H9 (cell line): ENCODE results near the gene TENT5C. TPM values are rescaled to one million over a fixed set of nuclear protein-coding genes. Genes with fewer than 3 reads are reported as not detected.

ENCODE experiments used
- DNase-seq: peaks from one replicate; pipeline ENCODE4 v3.0.0-alpha.2; 2017
- H2AFZ ChIP-seq: one replicate; pipeline ENCODE4 v1.6.1; 2013; ENCODE audit warnings: mild to moderate bottlenecking, low read length, control low read depth, moderate library complexity
- H2AK5ac ChIP-seq: 2 replicates; pipeline ENCODE4 v1.6.1; 2013; ENCODE audit warnings: low read length, control low read depth, mixed read lengths; ENCODE audit not compliant: insufficient read length
- H2BK120ac ChIP-seq: one replicate; pipeline ENCODE4 v1.6.1; 2013; ENCODE audit warnings: low read depth, mild to moderate bottlenecking, low read length, control low read depth, inconsistent platforms; ENCODE audit not compliant: poor library complexity, severe bottlenecking
- H2BK12ac ChIP-seq: 2 replicates; pipeline ENCODE4 v1.6.1; 2013; ENCODE audit warnings: low read length, control low read depth, mixed read lengths, low read depth; ENCODE audit not compliant: insufficient read length
- H2BK15ac ChIP-seq: 2 replicates; pipeline ENCODE4 v1.6.1; 2013; ENCODE audit warnings: low read depth, low read length, control low read depth
- H2BK20ac ChIP-seq: one replicate; pipeline ENCODE4 v1.6.1; 2013; ENCODE audit warnings: low read depth, mild to moderate bottlenecking, low read length, control low read depth, inconsistent platforms; ENCODE audit not compliant: poor library complexity, severe bottlenecking
- H2BK5ac ChIP-seq: 2 replicates; pipeline ENCODE4 v1.6.1; 2013; ENCODE audit warnings: low read length, control low read depth, mixed read lengths; ENCODE audit not compliant: insufficient read length
- H3K14ac ChIP-seq: 2 replicates; pipeline ENCODE4 v1.6.1; 2013; ENCODE audit warnings: low read length, control low read depth; ENCODE audit not compliant: insufficient read depth
- H3K18ac ChIP-seq: 2 replicates; pipeline ENCODE4 v1.6.1; 2013; ENCODE audit warnings: low read depth, mild to moderate bottlenecking, mixed read lengths, low read length, control low read depth; ENCODE audit not compliant: insufficient read length
- H3K23ac ChIP-seq: 2 replicates; pipeline ENCODE4 v1.6.1; 2013; ENCODE audit warnings: low read length, control low read depth, mixed read lengths, low read depth; ENCODE audit not compliant: insufficient read length
- H3K23me2 ChIP-seq: 2 replicates; pipeline ENCODE4 v1.6.1; 2013; ENCODE audit warnings: low read depth, mild to moderate bottlenecking, mixed read lengths, low read length, control low read depth; ENCODE audit not compliant: insufficient read length, poor library complexity, severe bottlenecking
- H3K27ac ChIP-seq: 2 replicates; pipeline ENCODE4 v1.5.1; 2013; ENCODE audit warnings: low read length, control low read depth, mixed read lengths, low read depth; ENCODE audit not compliant: insufficient read length
- H3K27me3 ChIP-seq: 2 replicates; pipeline ENCODE4 v1.6.1; 2013; ENCODE audit warnings: low read length, control low read depth, inconsistent platforms; ENCODE audit not compliant: insufficient read depth
- H3K4ac ChIP-seq: 2 replicates; pipeline ENCODE4 v1.6.1; 2013; ENCODE audit warnings: low read depth, mild to moderate bottlenecking, control low read depth, inconsistent platforms, low read length, moderate library complexity
- H3K4me1 ChIP-seq: 2 replicates; pipeline ENCODE4 v1.6.1; 2013; ENCODE audit warnings: low read length, control low read depth, inconsistent platforms; ENCODE audit not compliant: insufficient read depth
- H3K4me2 ChIP-seq: 2 replicates; pipeline ENCODE4 v1.6.1; 2013; ENCODE audit warnings: low read length, control low read depth, mixed read lengths; ENCODE audit not compliant: insufficient read length, insufficient read depth
- H3K56ac ChIP-seq: 2 replicates; pipeline ENCODE4 v1.6.1; 2013; ENCODE audit warnings: low read depth, mild to moderate bottlenecking, mixed read lengths, low read length, control low read depth; ENCODE audit not compliant: insufficient read length
- H3K79me1 ChIP-seq: 2 replicates; pipeline ENCODE4 v1.6.1; 2013; ENCODE audit warnings: low read depth, mild to moderate bottlenecking, moderate library complexity, low read length, control low read depth, inconsistent platforms; ENCODE audit not compliant: insufficient read depth, poor library complexity, severe bottlenecking
- H3K79me2 ChIP-seq: 2 replicates; pipeline ENCODE4 v1.6.1; 2013; ENCODE audit warnings: low read length, control low read depth, inconsistent platforms; ENCODE audit not compliant: insufficient read depth
- H3K9ac ChIP-seq: 2 replicates; pipeline ENCODE4 v1.6.1; 2013; ENCODE audit warnings: low read length, control low read depth, mixed read lengths; ENCODE audit not compliant: insufficient read length; ENCODE audit errors: extremely low read depth
- H3K9me3 ChIP-seq: one replicate; pipeline ENCODE4 v1.6.1; 2013; ENCODE audit warnings: low read depth, low read length, inconsistent platforms; ENCODE audit not compliant: control insufficient read depth
- H3T11ph ChIP-seq: one replicate; pipeline ENCODE4 v1.6.1; 2013; ENCODE audit warnings: mild to moderate bottlenecking, low read length, control low read depth, inconsistent platforms
- H4K20me1 ChIP-seq: one replicate; pipeline ENCODE4 v1.6.1; 2013; ENCODE audit not compliant: control insufficient read depth, insufficient read length, insufficient read depth
- H4K5ac ChIP-seq: 2 replicates; pipeline ENCODE4 v1.6.1; 2013; ENCODE audit warnings: low read depth, mild to moderate bottlenecking, mixed read lengths, low read length, control low read depth; ENCODE audit not compliant: insufficient read length
- H4K8ac ChIP-seq: replicated peaks from 2 replicates; pipeline ENCODE4 v1.6.1; 2013; ENCODE audit warnings: low read length, control low read depth, mixed read lengths, low read depth; ENCODE audit not compliant: insufficient read length
- H4K91ac ChIP-seq: 2 replicates; pipeline ENCODE4 v1.6.1; 2013; ENCODE audit warnings: low read depth, mild to moderate bottlenecking, moderate library complexity, mixed read lengths, low read length, control low read depth; ENCODE audit not compliant: insufficient read length
- H3K27ac Mint-ChIP-seq, 3 experiments: 2 replicates in 2 of 3; 3 replicates in 1 of 3; pipeline ENCODE4 v1.8.0; 2020 to 2021; ENCODE audit warnings: mixed read lengths in 3 of 3, mild to moderate bottlenecking in 1 of 3, moderate library complexity in 1 of 3
- H3K27me3 Mint-ChIP-seq: 2 replicates; pipeline ENCODE4 v1.8.0; 2021; ENCODE audit warnings: low read depth, mild to moderate bottlenecking, moderate library complexity, mixed read lengths
- H3K36me3 Mint-ChIP-seq, 3 experiments: 2 replicates in 2 of 3; 3 replicates in 1 of 3; pipeline ENCODE4 v1.8.0; 2020 to 2021; ENCODE audit warnings: low read depth in 3 of 3, mixed read lengths in 3 of 3; ENCODE audit not compliant: insufficient read depth in 1 of 3
- H3K4me1 Mint-ChIP-seq, 2 experiments: 2 replicates each; pipeline ENCODE4 v1.8.0; 2020; ENCODE audit warnings: mixed read lengths in 2 of 2
- H3K4me3 Mint-ChIP-seq, 2 experiments: 2 replicates in 1 of 2; 3 replicates in 1 of 2; pipeline ENCODE4 v1.8.0; 2020 to 2021; ENCODE audit warnings: mild to moderate bottlenecking in 2 of 2, mixed read lengths in 2 of 2, moderate library complexity in 1 of 2
- H3K9me3 Mint-ChIP-seq, 2 experiments: 2 replicates in 1 of 2; 3 replicates in 1 of 2; pipeline ENCODE4 v1.8.0; 2020; ENCODE audit warnings: mild to moderate bottlenecking in 2 of 2, mixed read lengths in 2 of 2, moderate library complexity in 1 of 2
- CTCF ChIP-seq: fragments of 200-600 bp; sonication (generic); conservative IDR thresholded peaks from 3 replicates; pipeline ENCODE4 v1.8.0; 2021; ENCODE audit warnings: antibody characterized with exemption, mild to moderate bottlenecking
- WGBS: extraction: QIAGEN DNeasy Blood & Tissue Kit; methylation state at CpG from one replicate; pipeline ENCODE4 v1.1.7; 2013; ENCODE audit warnings: missing lambda C conversion rate, low lambda C conversion rate, mixed read lengths; ENCODE audit not compliant: insufficient read length; ENCODE audit errors: extremely low coverage; 5-methylcytosine and 5-hydroxymethylcytosine counted together
- total RNA-seq: library from RNA; stranded (reverse); gene quantifications from 2 replicates; pipeline ENCODE4 v1.2.1, GENCODE V29; 2021

Gene TENT5C
- total RNA-seq, 1 experiment from 2014 or later, result 0.37 TPM

DNA sequence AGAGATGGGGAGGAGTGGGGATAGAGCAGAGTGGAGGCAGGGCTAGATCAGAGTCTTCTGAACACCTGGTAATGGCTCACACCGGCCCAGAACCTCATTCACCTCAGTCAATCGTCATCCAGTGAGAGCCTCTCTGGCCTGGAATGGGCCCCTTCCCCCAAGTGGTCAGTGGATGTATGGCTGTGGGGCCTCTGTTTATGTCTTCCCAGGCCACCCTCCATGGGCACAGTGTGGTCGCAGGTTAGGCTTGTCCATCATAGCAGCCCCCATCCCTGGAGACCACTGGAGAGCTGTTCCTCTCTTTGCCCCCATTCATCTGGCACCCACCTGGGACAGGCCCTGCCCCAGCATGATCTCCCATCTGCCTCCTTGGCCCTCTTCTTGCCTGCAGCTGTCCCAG is 29.6 kb upstream of the TENT5C start:
- Histone ChIP-seq H3K9ac (no peak overlapping the region), H2BK5ac (no peak overlapping the region), H2AFZ (no peak overlapping the region), H2BK12ac (no peak overlapping the region), H3K27me3 (no peaks in the 10 kb centered on the region), H3K4me2 (no peak overlapping the region), H3K23ac (no peak overlapping the region), H4K20me1 (no peaks in the 10 kb centered on the region), H3K27ac (no peak overlapping the region), H2BK20ac (no peak overlapping the region), H3K79me2 (no peaks in the 10 kb centered on the region), H3K4me1 (no peaks in the 10 kb centered on the region; the same call in 1 of the 2 replicates), H2BK120ac (no peak overlapping the region), H4K8ac (no peak overlapping the region), H3K9me3 (no peaks in the 10 kb centered on the region), H3K4ac (no peak overlapping the region), H3T11ph (no peak overlapping the region), H3K14ac (no peak overlapping the region; the same call in 1 of the 2 replicates), H2BK15ac (no peak overlapping the region), H3K56ac (no peak overlapping the region), H3K18ac (no peak overlapping the region), H3K23me2 (no peaks in the 10 kb centered on the region), H3K79me1 (no peaks in the 10 kb centered on the region), H4K5ac (no peak overlapping the region), H4K91ac (no peak overlapping the region), H2AK5ac (no peak overlapping the region)
- Mint-ChIP-seq H3K27me3 (no peaks in the 10 kb centered on the region; the same call in 1 of the 2 replicates), H3K4me1 (peaks cover 9 to 13% of the 10 kb centered on the region in 2 experiments), H3K9me3 (no peaks in the 10 kb centered on the region), H3K36me3 (no peaks in the 10 kb centered on the region; a peak in 1 of 7 replicates), H3K4me3 (no peak overlapping the region), H3K27ac (no peak overlapping the region)
- no peak for TF ChIP-seq CTCF
- peak; percentile 9 for DNase-seq
- no CpG with 5 or more reads among the region's 3 CpGs for WGBS
